AG08396 (cell line): ENCODE data around the gene SMAD9.

Experiments used
- DNase-seq: peaks from one replicate; pipeline ENCODE4 v3.0.0; 2012; ENCODE audit warnings: low spot score, mixed read lengths

The SMAD9 gene

GRCh38 chr13:36862722-36863121 lies 57.3 kb downstream of the SMAD9 start:
- DNase-seq: no peak

- no peak for DNase-seq
Observed at GRCh38 chr13:36862002-36862685, 57.9 kb downstream of the SMAD9 start.

- DNase-seq: no peak
Observed at GRCh38 chr13:36859259-36859658, 60.8 kb downstream of the SMAD9 start.

- DNase-seq: peak; percentile 34
Observed at GRCh38 chr13:36858290-36858689, 61.7 kb downstream of the SMAD9 start.

- no peak for DNase-seq
Observed at GRCh38 chr13:36857253-36857652, 62.8 kb downstream of the SMAD9 start.

GRCh38 chr13:36850790-36851438 lies 69.1 kb downstream of the SMAD9 start:
- no peak for DNase-seq

GRCh38 chr13:36848199-36848982 lies 71.6 kb downstream of the SMAD9 start:
- no peak for DNase-seq

- DNase-seq: no peak
Observed at GRCh38 chr13:36847606-36848005, 72.4 kb downstream of the SMAD9 start.

GRCh38 chr13:36841391-36841790 lies 78.6 kb downstream of the SMAD9 start:
- no peak for DNase-seq

GRCh38 chr13:36840718-36841250 lies 79.3 kb downstream of the SMAD9 start:
- DNase-seq: no peak

- DNase-seq: no peak
Observed at GRCh38 chr13:36839981-36840380, 80.1 kb downstream of the SMAD9 start.

GRCh38 chr13:36839281-36839680 lies 80.8 kb downstream of the SMAD9 start:
- DNase-seq: no peak

- no peak for DNase-seq
Observed at GRCh38 chr13:36837354-36838092, 82.5 kb downstream of the SMAD9 start.

GRCh38 chr13:36834299-36834698 lies 85.7 kb downstream of the SMAD9 start:
- peak; percentile 22 for DNase-seq

- DNase-seq: no peak
Observed at GRCh38 chr13:36831291-36831690, 88.7 kb downstream of the SMAD9 start.

GRCh38 chr13:36829753-36830152 lies 90.3 kb downstream of the SMAD9 start:
- DNase-seq: no peak

- no peak for DNase-seq
Observed at GRCh38 chr13:36822785-36823184, 97.3 kb downstream of the SMAD9 start.

GRCh38 chr13:36820222-36820621 lies 99.8 kb downstream of the SMAD9 start:
- DNase-seq: no peak

- peak; percentile 28 for DNase-seq
Observed at GRCh38 chr13:36819739-36820090, 100.3 kb downstream of the SMAD9 start.

- DNase-seq: peak; percentile 99
Observed at GRCh38 chr13:36818804-36819738, 101.0 kb downstream of the SMAD9 start, which contains the start of gene RFXAP. RFXAP (plus strand) TSS chr13:36819222; CDS start chr13:36819358, 136 bp downstream.
